Dedifferentiated amniotic fluid mesenchymal stem cell (primary cell): Measurements from ENCODE around the gene SH3GLB1.
A peak's percentile ranks its signal among the peaks of the same experiment; 100 is the strongest.
"Not testable (repeated sequence)": the region's sequence is repeated elsewhere in the genome, so short reads cannot be mapped to it uniquely, and the experiment has no call there.

Source experiments
- DNase-seq: peaks from one replicate; pipeline ENCODE4 v3.0.0-alpha.2; 2016; ENCODE audit errors: extremely low spot score

SH3GLB1 gene

DNA sequence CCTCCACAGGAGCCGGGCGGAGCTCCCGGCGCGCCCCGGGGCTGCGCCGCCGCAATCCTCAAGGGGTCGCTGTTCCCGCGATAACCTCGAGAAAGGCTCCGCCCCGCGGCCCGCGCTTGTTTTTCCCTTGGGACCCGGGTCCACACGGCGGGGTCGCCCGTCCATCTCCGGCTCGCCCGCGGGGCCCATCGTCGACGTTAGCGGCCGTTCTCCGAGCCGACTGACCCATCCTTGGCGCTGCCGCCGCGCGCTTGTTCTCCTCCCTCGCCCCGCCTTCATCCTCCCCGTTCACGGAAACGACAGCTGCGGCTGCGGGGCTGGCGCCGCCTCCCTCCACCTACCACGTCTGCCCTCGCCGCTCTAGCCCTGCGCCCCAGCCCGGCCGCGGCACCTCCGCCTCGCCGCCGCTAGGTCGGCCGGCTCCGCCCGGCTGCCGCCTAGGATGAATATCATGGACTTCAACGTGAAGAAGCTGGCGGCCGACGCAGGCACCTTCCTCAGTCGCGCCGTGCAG, at the start of gene SH3GLB1:
SH3GLB1 (plus strand) TSS at position 119 of the 514 bp plus-strand sequence; CDS start at position 443, 324 bp downstream.
- DNase-seq: peak; percentile 82

- not testable (repeated sequence) for DNase-seq
Measured at GRCh38 chr1:86658381-86658780, 46.0 kb upstream of the SH3GLB1 start.

GRCh38 chr1:86666368-86666767, 38.0 kb upstream of the SH3GLB1 start:
- DNase-seq: no peak

- no peak for DNase-seq
Measured at GRCh38 chr1:86687595-86687994, 16.8 kb upstream of the SH3GLB1 start.

GRCh38 chr1:86692641-86693040, 11.7 kb upstream of the SH3GLB1 start:
- DNase-seq: no peak

DNA sequence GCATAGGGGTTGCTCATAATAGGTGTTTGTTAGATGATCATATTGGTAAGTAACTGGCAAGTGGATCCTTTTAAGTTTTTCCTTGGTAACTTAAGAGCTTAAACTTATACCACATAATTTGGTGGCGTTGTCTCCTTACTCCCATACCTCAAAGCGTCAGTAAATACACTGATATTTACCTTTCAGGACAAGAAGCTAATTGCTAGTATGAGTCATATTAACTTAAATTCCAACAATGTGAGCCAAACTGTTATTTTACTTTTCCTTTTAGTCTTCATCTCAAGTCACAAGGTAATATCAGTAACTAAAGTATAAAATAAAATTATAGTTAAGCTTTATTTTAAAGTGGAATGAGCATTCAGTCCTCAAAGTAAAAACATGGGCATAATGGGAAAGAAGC, 9.0 kb upstream of the SH3GLB1 start:
- no peak for DNase-seq

GRCh38 chr1:86696522-86696921, 7.9 kb upstream of the SH3GLB1 start:
- DNase-seq: no peak

GRCh38 chr1:86699186-86699585, 5.2 kb upstream of the SH3GLB1 start:
- no peak for DNase-seq

GRCh38 chr1:86701731-86702130, 2.6 kb upstream of the SH3GLB1 start:
- no peak for DNase-seq

- not testable (repeated sequence) for DNase-seq
Measured at GRCh38 chr1:86702954-86703494, 1.4 kb upstream of the SH3GLB1 start.

DNA sequence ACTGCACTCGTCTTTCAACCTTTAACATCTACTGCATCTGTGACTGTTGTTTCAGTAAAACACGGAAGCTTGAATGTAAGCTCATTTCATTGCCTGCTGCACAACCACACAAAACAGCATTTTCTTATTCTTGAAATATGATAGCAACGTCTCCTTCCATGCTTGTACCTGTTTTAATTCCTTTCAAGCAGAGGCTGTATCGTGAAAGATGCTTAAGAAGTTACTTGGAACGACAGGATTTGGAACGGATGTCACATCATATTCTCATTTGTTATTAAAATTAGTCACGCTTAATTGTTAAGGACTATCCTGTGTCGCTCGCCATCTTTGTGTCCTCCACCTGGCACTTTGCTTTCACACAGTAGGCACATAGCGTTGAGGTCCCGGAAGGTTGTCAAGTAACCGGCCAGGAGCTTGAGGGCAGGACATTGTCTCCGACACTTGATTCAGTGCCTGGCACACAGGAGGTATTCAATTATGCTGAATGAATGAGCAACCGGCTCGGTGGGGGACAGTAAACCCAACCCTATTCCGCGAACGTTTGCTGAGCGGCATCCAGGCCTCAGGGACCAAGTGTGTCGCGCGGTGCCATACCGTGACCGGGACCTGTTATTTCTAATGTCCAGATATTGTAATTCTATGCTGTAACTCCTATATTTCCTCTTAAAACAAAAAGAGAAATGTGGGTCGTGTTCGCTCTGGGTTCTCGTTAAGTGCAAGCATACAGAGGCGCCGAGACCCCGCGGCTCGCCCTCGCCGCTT, 499 bp upstream of the SH3GLB1 start:
- no peak for DNase-seq

DNA sequence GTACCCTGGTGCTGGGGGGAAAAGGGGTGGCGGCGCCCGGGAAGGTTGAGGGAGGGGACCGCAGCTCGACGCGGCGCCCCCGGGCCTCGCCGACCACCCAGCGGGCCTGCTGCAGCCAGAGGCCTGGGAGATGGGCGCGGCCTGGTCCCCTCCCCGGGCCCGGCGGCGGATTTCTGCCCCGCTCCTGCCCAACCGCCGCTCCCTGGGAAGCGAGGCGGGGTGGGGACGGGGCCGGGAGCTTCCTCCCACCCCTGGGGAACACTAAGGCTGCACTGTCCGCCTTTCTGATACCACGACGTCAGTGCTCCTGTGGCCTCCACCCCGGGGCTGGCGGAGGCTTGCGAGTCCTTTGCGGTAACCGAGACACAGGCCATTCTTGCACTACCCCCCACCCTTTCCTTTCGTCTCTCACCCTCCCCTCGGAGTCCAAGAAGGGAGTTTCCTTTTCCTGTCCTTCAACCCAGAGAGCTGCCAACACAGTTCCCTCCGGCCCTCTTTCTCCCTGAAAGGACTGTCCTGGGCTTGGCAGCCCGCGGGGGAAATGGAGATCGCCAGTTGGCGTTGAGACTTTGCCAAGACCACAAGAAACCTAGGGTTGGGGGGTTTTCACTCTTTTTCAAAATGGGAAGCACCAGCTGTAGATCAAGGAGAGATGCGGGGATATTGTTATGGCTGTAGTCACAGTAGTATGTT, 742 bp downstream of the SH3GLB1 start:
- DNase-seq: peak; percentile 47

DNA sequence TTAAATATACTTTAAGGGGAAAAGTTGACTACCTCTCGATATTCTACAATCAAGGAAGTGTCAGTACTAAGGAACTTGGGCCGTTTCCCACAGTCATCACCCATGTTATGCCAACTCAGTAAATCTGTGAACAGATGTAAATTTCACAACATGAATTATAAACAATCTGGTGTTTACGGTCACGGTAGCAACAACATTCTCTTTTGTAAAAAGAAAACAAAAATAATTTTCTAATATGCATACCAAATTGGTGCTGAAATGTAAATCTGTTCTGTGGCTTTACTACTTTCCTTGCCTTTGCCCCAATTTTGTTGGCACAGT, 1.2 kb downstream of the SH3GLB1 start:
- DNase-seq: no peak

- DNase-seq: no peak
Measured at GRCh38 chr1:86706018-86706635, 1.8 kb downstream of the SH3GLB1 start.

DNA sequence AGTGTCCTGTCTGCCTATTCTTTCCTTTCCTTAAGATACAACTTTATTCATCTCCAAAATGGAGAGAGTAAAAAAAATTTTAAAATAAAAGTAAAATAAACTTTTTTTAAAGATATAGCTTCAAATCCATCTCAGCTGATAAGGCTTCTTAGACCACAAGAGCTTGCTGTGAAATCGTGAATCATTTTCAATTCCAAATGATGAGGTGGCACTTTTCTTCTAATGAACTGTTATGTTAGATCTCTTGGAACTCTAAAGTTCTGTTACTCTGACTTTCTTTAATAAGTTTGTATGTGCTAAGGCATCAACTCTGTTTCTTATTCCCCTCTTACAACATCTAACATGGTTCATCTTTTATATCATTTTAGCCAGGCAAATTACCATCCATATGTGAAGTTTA, 4.5 kb downstream of the SH3GLB1 start:
- no peak for DNase-seq

- DNase-seq: no peak
Measured at GRCh38 chr1:86712088-86712860, 7.9 kb downstream of the SH3GLB1 start.

DNA sequence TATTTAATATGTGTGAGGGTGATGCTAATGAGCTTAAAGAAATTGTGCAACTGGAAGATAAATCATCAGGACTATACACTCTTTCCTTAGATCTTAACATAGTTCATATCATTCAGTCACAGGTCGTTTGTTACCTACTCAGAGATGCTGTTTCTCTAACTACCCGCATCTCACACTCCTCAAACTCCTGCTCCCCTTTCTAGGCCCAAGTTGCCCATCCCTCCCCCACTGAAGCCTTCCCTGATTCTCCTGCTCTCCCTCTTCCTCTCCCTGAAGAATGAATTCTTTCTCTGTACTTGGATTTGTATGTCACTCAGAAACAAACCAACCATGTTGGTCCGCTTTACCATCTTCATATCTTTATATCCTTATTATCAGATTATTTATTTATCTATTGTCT, 9.1 kb downstream of the SH3GLB1 start:
- no peak for DNase-seq

DNA sequence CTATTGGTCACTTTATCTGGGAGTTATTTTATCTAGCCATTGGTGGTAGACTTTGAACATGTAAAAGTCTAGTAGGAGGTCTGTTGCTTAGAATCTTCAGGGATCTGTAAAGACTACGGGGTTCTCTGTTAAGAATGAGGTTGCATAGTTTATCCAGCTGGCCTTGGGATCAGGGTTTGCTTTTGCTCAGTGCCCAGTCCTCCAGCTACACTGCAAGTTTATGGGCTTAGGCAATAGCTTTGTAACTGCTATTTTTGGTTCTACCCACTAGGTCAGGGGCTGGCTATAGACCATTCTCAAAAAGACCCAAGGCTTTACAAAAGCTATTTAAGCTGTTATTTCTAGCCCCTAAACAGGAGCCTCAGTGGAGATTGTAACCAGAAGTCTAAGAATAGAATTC, 9.8 kb downstream of the SH3GLB1 start:
- no peak for DNase-seq

DNA sequence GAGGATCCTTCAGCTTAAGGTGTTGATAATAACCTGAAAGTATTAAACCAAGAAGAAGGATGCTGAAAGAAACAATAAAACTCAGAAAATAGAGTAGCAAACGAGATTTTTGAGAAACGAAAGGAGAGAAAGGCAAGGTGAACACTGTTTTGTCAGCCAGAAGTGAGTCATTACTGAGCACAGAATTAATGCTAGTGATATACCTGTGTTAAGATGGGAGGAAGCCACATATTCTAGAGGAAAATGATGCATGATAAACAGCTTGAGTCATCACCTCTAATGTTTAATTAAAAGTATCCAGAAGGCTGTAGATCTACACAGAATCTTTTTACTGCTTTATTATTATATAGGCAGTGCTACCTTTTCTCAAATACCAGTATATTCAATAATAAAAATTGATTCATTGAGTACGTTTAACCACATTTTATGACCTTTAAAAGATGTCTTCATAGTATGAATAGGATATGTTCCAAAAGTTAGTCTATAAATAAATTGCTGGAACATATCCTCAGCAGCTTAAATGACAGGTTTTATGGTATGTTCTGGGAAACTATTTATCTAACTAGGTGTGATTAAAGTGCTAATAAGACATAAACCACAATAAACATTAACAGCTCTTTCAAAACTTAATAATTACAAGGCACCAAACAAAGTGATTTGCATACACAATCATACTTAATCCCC, 10.3 kb downstream of the SH3GLB1 start:
- DNase-seq: no peak

DNA sequence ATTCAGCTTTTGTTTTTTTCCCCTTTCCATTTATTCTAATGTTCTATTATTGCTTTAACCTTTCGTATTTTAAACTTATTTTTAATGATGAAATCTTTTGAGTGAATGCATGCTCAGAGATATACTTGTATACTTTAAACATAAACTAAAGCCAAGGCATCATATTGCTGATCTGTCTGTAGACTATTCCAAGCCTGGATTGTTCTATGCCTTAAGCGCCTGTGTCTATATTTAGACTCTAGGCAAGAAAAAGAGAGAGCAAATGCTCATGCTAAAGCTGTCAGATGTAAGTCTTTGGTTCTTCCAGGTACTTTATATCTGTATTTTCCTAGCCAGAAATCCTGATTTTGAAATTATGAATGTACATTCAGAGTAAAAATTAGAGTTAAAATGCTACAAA, 14.4 kb downstream of the SH3GLB1 start:
- no peak for DNase-seq

DNA sequence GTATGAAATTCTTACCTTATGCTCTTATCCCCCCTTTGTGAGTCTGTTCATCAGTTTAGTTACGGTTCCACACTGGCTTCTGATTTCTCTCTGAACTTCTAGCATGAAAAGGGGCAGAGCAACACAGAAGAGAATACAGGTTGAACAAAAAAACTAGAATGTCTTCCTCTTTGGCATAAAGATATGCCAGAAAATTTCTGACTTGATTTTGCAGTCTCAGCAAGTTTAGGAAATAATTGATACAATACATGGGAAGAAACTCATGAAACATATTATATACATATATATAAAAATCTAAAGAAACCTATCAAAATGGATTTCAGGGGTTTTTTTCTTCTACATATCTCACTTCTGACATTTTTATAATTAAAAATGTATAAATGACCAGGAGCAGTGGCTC, 27.0 kb downstream of the SH3GLB1 start:
- DNase-seq: no peak
